Subcutaneous abdominal adipose tissue (tissue), 5 donors: ENCODE results near the gene ARHGEF10L.
"Not testable (repeated sequence)": the region's sequence is repeated elsewhere in the genome, so short reads cannot be mapped to it uniquely, and the experiment has no call there.

Source experiments
- H3K27ac ChIP-seq: one replicate; pipeline ENCODE4 v1.7.0; 2013; ENCODE audit warnings: low read depth, mild to moderate bottlenecking, inconsistent platforms, low read length, moderate library complexity
- H3K27me3 ChIP-seq, 5 donors: one replicate each; pipeline ENCODE4 v1.7.0; 2013; ENCODE audit warnings: low read length in 5 of 5, inconsistent platforms in 1 of 5; ENCODE audit not compliant: control insufficient read depth in 5 of 5, insufficient read depth in 4 of 5
- H3K36me3 ChIP-seq, 5 donors: one replicate each; pipeline ENCODE4 v1.7.0; 2013; ENCODE audit warnings: low read length in 5 of 5; ENCODE audit not compliant: control insufficient read depth in 5 of 5, insufficient read depth in 5 of 5
- H3K4me1 ChIP-seq, 5 donors: one replicate each; pipeline ENCODE4 v1.7.0; 2013; ENCODE audit warnings: low read length in 5 of 5, mild to moderate bottlenecking in 3 of 5, moderate library complexity in 1 of 5; ENCODE audit not compliant: control insufficient read depth in 5 of 5, insufficient read depth in 5 of 5
- H3K4me3 ChIP-seq, 5 donors: one replicate each; pipeline ENCODE4 v1.7.0; 2013; ENCODE audit warnings: low read length in 5 of 5, low read depth in 1 of 5
- H3K9ac ChIP-seq, 5 donors: one replicate each; pipeline ENCODE4 v1.7.0; 2013; ENCODE audit warnings: low read length in 5 of 5, mild to moderate bottlenecking in 4 of 5, moderate library complexity in 3 of 5
- H3K9me3 ChIP-seq, 5 donors: one replicate each; pipeline ENCODE4 v1.7.0; 2013; ENCODE audit warnings: low read length in 5 of 5; ENCODE audit not compliant: control insufficient read depth in 5 of 5
- donor health status: healthy.
- donor health status: healthy.
- donor health status: healthy.
- donor health status: healthy.
- donor health status: healthy.

The ARHGEF10L gene

DNA sequence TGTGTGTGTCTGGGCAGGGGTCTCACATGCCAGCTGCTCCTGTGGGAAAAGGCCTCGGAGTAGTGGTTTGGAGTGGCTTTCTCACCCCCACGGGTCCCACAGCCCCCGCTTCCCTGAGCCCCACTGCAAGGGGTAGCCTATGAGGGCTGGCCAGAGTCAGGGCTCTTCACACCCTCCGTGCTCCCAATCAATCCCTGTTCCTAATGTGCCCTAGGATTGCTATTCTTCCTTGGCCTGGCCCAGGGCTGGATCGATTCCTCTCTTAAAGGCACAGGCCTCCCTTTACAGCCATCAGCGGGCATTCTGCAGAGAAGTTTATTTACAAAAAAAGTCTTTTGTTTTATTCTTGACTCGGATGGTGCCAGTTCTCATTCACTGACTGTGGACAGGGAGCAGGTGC, 196.3 kb downstream of the ARHGEF10L start:
- H3K4me1 ChIP-seq: peaks cover 0 to 20% (median 0%) of the 10 kb centered on the region in 5 donors
- peaks cover 4 to 29% (median 22%) of the 10 kb centered on the region in 5 donors for H3K27me3 ChIP-seq
- no peak overlapping the region for H3K9ac ChIP-seq
- no peaks in the 10 kb centered on the region for H3K9me3 ChIP-seq
- H3K4me3 ChIP-seq: no peak overlapping the region
- H3K27ac ChIP-seq: no peak overlapping the region
- no peaks in the 10 kb centered on the region for H3K36me3 ChIP-seq

DNA sequence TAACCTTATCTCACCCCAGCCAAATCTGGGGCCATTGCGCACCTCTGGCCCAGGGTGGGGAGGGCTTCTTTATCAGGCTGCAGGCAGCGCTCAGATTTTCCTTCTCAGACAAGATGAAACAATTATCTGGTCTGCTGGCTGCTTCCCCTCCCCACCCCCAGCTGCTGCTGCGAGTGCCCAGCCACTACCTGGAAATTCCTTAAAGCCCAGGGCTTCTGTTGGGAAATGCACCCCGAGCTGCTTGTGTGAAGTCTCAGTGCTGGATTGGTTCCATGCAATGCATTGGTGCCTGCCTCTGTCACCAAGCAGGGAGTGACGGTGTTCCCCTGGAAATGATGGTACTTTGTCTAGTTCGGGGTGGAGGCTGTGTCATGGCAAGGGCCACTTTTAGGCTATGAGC, 197.1 kb downstream of the ARHGEF10L start:
- Histone ChIP-seq H3K4me3 (no peak overlapping the region), H3K4me1 (peaks cover 0 to 23% (median 0%) of the 10 kb centered on the region in 5 donors), H3K9ac (no peak overlapping the region), H3K27me3 (peaks cover 8 to 34% (median 29%) of the 10 kb centered on the region in 5 donors), H3K36me3 (no peaks in the 10 kb centered on the region), H3K9me3 (no peaks in the 10 kb centered on the region), H3K27ac (no peak overlapping the region)

DNA sequence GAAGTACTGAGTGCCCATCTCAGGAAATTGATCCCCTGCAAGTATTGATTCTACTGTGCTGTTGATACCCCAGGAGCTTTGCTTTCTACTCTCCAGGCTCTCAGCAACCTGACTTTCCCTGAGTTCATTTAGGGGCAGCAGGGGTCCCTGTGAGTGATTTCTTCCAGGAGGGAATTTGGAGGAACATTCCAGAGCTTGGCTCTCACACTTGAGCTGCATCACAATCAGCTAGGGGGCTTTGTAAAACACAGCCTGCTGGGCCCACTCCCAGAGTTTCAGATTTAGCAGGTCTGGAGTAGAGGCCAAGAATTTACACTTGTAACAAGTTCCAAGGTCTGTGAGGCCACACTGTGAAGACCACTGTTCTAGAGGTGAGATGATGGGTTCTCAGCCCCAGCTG, 199.6 kb downstream of the ARHGEF10L start:
- peaks cover 0 to 23% (median 5%) of the 10 kb centered on the region in 5 donors for H3K4me1 ChIP-seq
- no peaks in the 10 kb centered on the region for H3K36me3 ChIP-seq
- no peak overlapping the region for H3K9ac ChIP-seq
- no peak overlapping the region for H3K4me3 ChIP-seq
- H3K9me3 ChIP-seq: no peaks in the 10 kb centered on the region
- H3K27ac ChIP-seq: no peak overlapping the region
- H3K27me3 ChIP-seq: peaks cover 8 to 37% (median 32%) of the 10 kb centered on the region in 5 donors

DNA sequence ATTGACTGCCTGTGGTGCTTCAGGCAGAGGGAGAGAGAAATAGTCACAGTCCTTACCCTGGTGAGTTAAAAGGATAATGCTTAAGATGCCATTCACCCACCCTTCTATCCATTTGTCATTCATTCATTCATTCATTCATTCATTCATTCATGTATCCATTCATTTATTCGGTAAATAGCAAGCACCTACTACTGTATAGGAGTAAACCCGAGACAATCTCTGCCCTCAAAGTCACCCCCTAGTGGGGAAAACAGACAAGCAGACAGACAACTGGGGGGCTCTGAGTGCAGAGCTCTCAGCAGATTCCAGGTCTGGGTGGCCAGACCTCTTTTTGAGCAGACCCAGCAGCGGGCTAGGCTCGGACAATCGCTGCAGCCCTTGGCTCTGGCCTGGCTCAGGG, 201.6 kb downstream of the ARHGEF10L start:
- H3K4me3 ChIP-seq: no peak overlapping the region
- H3K27me3 ChIP-seq: peaks cover 8 to 37% (median 25%) of the 10 kb centered on the region in 5 donors
- no peaks in the 10 kb centered on the region for H3K36me3 ChIP-seq
- H3K4me1 ChIP-seq: peaks cover 0 to 23% (median 5%) of the 10 kb centered on the region in 5 donors
- no peak overlapping the region for H3K9ac ChIP-seq
- H3K27ac ChIP-seq: no peak overlapping the region
- H3K9me3 ChIP-seq: no peaks in the 10 kb centered on the region

DNA sequence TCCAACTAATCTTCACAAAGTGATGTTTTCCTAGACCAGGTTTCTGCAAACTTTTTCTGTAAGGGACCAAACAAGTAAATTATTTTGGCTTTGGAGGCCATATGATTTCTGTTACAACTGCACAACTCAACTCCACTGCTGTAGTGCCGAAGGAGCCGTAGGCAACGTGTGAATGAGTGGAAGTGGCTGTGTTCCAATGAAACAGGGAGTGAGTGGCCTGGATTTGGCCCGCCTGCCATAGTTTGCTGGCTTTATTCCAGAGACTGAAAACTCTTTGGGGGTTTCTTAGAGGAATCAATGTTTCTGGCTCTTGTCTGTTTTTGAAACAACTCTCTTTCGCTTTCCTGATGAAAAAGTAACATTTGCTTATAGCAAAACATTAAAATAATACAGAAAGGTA, 203.1 kb downstream of the ARHGEF10L start:
- Histone ChIP-seq H3K27ac (no peak overlapping the region), H3K9ac (no peak overlapping the region), H3K9me3 (no peaks in the 10 kb centered on the region), H3K4me3 (no peak overlapping the region), H3K4me1 (peaks cover 0 to 23% (median 5%) of the 10 kb centered on the region in 5 donors), H3K27me3 (peaks cover 8 to 28% (median 15%) of the 10 kb centered on the region in 5 donors), H3K36me3 (no peaks in the 10 kb centered on the region)

DNA sequence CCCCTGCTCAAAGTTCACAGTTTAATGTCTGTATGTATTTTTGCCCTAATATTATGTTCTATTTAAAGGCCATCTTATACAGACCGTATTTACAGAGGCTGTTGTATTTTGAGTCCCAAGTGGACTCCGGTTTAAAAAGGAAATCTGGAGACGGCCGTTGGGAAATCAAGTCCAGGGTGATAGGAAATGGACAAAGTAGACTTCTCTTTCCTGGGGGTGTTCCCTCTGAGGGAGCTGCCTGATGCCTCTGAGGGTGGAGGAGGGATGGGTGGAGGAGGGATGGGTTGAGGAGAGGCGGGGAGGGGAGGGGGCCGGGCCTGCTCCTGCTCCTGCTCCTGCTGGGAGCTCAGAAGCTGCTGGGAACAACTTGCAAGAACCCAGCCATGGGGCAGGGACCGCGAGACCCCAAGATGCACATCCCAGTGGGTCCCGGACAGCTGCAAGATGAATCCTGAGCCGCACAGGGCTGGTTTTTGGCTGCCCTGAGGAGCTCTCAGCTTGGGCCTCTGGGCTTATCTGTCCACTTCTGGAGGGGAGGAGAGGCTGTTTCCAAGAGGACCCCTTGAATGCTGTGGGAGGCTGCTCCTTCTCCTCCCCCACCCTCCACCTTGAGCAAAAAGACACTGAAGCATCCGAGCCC, 203.6 kb downstream of the ARHGEF10L start:
- Histone ChIP-seq H3K36me3 (no peaks in the 10 kb centered on the region), H3K9ac (no peak overlapping the region), H3K9me3 (no peaks in the 10 kb centered on the region), H3K27me3 (peaks cover 8 to 28% (median 15%) of the 10 kb centered on the region in 5 donors), H3K4me1 (peaks cover 0 to 23% (median 5%) of the 10 kb centered on the region in 5 donors), H3K4me3 (no peak overlapping the region), H3K27ac (no peak overlapping the region)

DNA sequence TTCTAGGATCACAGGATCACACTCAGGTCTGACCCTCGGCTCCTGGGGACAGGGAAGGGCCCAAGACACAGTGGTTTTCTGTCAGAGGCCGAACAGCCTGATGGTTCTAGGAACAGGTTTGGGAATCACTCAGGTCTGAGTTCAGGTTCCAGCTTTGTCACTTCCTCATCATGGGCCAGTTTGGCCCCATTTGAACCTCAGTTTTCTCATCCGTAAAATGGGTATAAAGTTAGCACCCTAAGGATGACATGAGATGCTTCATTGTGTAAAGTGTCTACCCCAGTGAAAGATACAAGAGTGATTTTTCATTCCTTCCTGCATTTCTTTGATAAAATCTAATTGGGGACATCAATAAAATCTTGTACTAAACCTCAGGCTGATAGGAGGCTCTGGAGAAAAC, 204.4 kb downstream of the ARHGEF10L start:
- no peak overlapping the region for H3K4me3 ChIP-seq
- no peak overlapping the region for H3K9ac ChIP-seq
- H3K27ac ChIP-seq: no peak overlapping the region
- H3K36me3 ChIP-seq: no peaks in the 10 kb centered on the region
- peaks cover 11 to 28% (median 15%) of the 10 kb centered on the region in 5 donors for H3K27me3 ChIP-seq
- no peaks in the 10 kb centered on the region for H3K9me3 ChIP-seq
- H3K4me1 ChIP-seq: peaks cover 0 to 23% (median 5%) of the 10 kb centered on the region in 5 donors

DNA sequence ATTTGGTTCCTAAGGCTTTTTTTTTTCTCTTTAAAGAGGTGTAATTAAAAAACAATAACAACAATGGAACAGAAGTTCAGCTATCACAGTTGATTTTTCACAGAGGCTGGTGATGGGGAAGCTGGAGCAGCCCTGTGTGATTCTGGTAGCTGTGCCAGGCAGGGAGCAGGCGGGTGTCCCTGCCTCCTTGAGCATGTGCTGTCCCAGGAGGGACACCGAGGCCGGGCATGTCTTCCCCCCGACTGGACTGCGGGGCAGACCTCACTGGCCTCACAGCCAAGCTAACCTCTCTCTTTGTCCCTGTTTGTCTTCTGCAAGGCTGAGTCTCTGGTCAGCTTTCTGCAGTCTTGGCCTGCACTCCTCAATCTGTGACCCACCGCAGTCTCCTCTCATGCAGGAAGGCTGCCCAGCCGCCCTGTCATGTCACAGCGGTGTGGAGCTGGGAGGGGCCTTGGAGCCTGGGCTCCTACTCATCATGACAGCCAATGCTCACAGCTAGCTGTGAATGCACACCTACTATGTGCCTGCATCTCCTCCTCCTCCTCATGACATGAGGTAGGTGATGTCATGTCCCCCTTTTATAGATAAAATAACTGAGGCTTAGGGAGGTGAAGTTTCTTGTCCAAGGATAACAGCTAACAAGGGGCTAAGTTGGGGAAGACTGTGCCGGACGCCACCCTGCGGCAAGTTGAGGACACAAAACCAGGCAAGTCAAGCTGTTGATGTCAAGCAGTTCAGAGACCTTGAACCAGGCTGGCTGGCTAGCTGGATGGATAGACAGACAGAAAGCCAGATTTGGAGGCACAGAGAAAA, 205.4 kb downstream of the ARHGEF10L start:
- Histone ChIP-seq H3K27ac (no peak overlapping the region), H3K9ac (no peak overlapping the region), H3K4me1 (peaks cover 0 to 23% (median 5%) of the 10 kb centered on the region in 5 donors), H3K36me3 (no peaks in the 10 kb centered on the region), H3K27me3 (peaks cover 7 to 22% (median 9%) of the 10 kb centered on the region in 5 donors), H3K4me3 (no peak overlapping the region), H3K9me3 (no peaks in the 10 kb centered on the region)

DNA sequence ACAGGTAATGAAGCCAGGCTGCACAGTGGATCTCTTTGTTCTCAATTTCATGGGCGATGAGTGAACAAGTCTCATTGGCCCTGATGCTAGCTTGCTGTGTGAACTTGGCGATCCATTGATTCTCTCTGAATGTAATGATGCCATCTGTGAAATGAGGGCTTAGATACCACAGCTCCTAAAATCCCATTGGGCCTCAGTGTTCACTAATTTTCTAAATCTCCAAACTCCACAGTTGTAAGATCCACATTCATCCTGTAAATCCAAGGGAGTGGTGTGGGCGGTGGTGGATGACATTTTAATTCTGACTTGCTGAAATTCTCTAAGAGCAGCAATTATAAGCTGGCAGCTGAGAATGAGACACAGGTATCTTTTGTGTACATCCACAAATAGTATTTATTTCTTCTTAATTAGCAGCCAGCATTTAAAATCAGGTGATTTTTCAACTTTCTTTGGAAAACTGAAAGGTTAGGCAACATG, 206.0 kb downstream of the ARHGEF10L start:
- H3K9ac ChIP-seq: no peak overlapping the region
- no peaks in the 10 kb centered on the region for H3K36me3 ChIP-seq
- H3K9me3 ChIP-seq: no peaks in the 10 kb centered on the region
- H3K4me1 ChIP-seq: peaks cover 0 to 23% (median 5%) of the 10 kb centered on the region in 5 donors
- H3K4me3 ChIP-seq: no peak overlapping the region
- H3K27ac ChIP-seq: no peak overlapping the region
- H3K27me3 ChIP-seq: peaks cover 5 to 19% (median 10%) of the 10 kb centered on the region in 5 donors

DNA sequence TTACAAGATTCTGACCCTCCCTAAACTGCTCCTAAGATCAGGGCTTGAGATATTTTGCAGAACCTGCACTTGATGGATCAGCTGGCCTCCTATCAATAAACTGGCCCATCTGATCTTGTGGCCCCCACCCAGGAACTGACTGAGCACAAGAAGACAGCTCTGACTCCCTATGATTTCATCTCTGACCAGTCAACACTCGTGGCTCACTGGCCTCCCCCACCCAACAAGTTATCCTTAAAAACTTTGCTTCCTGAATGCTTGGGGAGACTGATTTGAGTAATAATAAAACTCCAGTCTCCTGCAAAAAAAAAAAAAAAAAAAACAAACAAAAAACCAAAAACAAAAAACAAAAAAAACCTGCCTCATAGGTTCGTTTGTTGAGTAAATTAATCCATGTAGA, 206.8 kb downstream of the ARHGEF10L start:
- Histone ChIP-seq H3K4me1 (peaks cover 0 to 20% (median 5%) of the 10 kb centered on the region in 5 donors), H3K27me3 (peaks cover under 1 to 12% (median 4%) of the 10 kb centered on the region in 5 donors)
- not testable (repeated sequence) for H3K27ac ChIP-seq, H3K9me3 ChIP-seq, H3K4me3 ChIP-seq, H3K36me3 ChIP-seq, H3K9ac ChIP-seq
